PFSK-1 (cell line): Measurements from ENCODE around the gene C22orf23.

ENCODE experiments used
- FOXP2 ChIP-seq: optimal IDR thresholded peaks from 2 replicates; pipeline ENCODE3; 2011; ENCODE audit warnings: borderline replicate concordance, control low read depth, inconsistent platforms; ENCODE audit not compliant: insufficient read depth; ENCODE audit errors: extremely low read length, extremely low read depth
- POLR2AphosphoS5 ChIP-seq: IDR thresholded peaks from 2 replicates; pipeline ENCODE4 v1.6.1; 2012; ENCODE audit warnings: low read depth, mild to moderate bottlenecking, control low read depth, low read length, moderate library complexity
- REST ChIP-seq, 2 experiments: IDR thresholded peaks; 2 replicates each; pipeline versions ENCODE4 v1.6.1 to v1.8.0; 2011 to 2012; ENCODE audit warnings: low read depth in 2 of 2, low read length in 2 of 2, control low read depth in 1 of 2, inconsistent platforms in 1 of 2, mild to moderate bottlenecking in 1 of 2, moderate library complexity in 1 of 2; ENCODE audit not compliant: insufficient read depth in 1 of 2
- SIN3A ChIP-seq: IDR thresholded peaks from 2 replicates; pipeline ENCODE4 v1.6.1; 2012; ENCODE audit warnings: mild to moderate bottlenecking, low read length, moderate library complexity, borderline replicate concordance; ENCODE audit not compliant: insufficient read depth
- TAF1 ChIP-seq: IDR thresholded peaks from 2 replicates; pipeline ENCODE4 v1.6.1; 2012; ENCODE audit warnings: low read length, control low read depth, borderline replicate concordance; ENCODE audit not compliant: insufficient read depth

- no peak for TF ChIP-seq TAF1
- TF ChIP-seq REST (IDR thresholded peaks at IDR 0.05; ENCODE audit: insufficient read depth in 1 of 2, low read depth in 2 of 2, low read length in 2 of 2): no peak
- TF ChIP-seq POLR2AphosphoS5: no peak
- TF ChIP-seq SIN3A: no peak
- TF ChIP-seq FOXP2: no peak
Observed at GRCh38 chr22:37998543-37998942, 45.1 kb upstream of the C22orf23 start.
